ENCODE data around the gene MAP2K2. TPM values are rescaled to one million over a fixed set of nuclear protein-coding genes. Genes with fewer than 3 reads are reported as not detected.

MAP2K2 gene
- total and polyA plus RNA-seq, 9 of the 15 experiments (the other 6 are each of a cell fraction or from before 2014, with no cell fraction given), result 1.0 to 151 (median 58.3) TPM

DNA sequence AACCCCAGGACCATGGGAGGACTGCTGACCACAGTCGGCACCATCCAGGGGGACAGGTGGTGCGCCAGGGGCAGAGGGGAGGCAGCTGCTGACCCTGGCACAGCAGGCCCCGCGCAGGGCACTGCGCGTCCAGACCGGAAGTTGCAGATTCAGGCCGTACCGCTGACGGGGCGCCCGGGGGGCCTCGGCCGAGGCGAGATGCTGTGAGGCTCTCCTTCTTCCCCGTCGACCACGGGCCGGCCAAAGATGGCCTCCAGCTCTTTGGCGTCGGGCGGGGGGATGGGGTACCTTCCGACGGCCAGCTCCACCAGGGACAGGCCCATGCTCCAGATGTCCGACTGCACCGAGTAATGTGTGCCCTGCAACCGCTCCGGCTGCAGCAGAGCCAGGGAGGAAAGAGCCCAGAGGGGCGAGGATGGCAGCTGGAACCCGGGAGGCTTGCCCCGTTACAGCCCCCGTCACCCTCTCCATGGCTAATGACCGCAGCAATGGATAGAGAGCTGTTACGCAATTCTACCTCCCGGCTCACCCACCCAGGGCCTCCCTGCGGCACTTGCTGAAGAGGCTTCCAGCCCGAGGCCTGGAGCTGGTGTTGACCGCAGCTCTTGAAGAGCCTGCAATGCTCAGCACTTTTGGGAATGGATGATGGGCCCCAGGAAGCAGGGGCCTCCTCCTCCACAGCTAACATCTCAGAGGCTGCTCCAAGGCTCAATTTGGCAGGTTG lies 24.7 kb downstream of the MAP2K2 start:
- H4K20me1 ChIP-seq (replicated peaks; ENCODE audit: control insufficient read depth, insufficient read depth, low read length), result no peaks in the 10 kb centered on the region
- intact Hi-C loops (cut with micrococcal nuclease) (no loop called here), in situ Hi-C loops (cut with MboI) (no loop called here)
- H2AFZ ChIP-seq (ENCODE audit: low read depth, low read length), result no peak overlapping the region
- FAIRE-seq (no peak), DNase-seq (ENCODE audit: extremely low read depth in 1 of 4, low spot score in 3 of 4) (peak in 1 of 4 experiments; percentile 22), ATAC-seq (no peak)
- CTCF ChIA-PET (ENCODE audit: low intra/inter-chr PET ratio), result no interaction called here
- TF ChIP-seq CEBPB (tag; IDR thresholded peaks at IDR 0.05) (peak; percentile 68), POLR2G (IDR thresholded peaks at IDR 0.05; ENCODE audit: low read depth, low read length) (peak; percentile 27; the same call in 1 of the 2 replicates), TEAD2 (tag; IDR thresholded peaks at IDR 0.05) (no peak), OTX1 (CRISPR knock-in tag; IDR thresholded peaks at IDR 0.05) (no peak), CEBPG (CRISPR knock-in tag; IDR thresholded peaks at IDR 0.05) (no peak), CEBPG (tag; conservative IDR thresholded peaks at IDR 0.05 in 1 of 2, IDR thresholded peaks at IDR 0.05 in 1 of 2) (peak in 1 of 2 experiments; percentile 50; a peak in 2 of 4 replicates)
- peaks cover 74% of the 10 kb centered on the region; the same call in 2 of the 3 replicates for H3K36me3 ChIP-seq (ENCODE audit: control insufficient read depth, insufficient read depth, low read length)
- no peaks in the 10 kb centered on the region for H3K79me2 ChIP-seq (ENCODE audit: control insufficient read depth, insufficient read depth, low read length)
- H3K4me2 ChIP-seq (ENCODE audit: insufficient read depth, low read length), result no peak overlapping the region
- WGBS (ENCODE audit: insufficient coverage, low coverage, missing lambda C conversion rate), result 96% methylated on average over 29 of the region's 38 CpGs
- POLR2A ChIA-PET, result interaction anchor here (0.6 to 1.2 kb wide), 4 partner anchors 9 to 510 kb away, joined by 3 to 6 read pairs (median 4); no protein-coding TSS in a partner anchor
- no peaks in the 10 kb centered on the region for H3K9me3 ChIP-seq (replicated peaks; ENCODE audit: control insufficient read depth, insufficient read depth, low read depth, low read length)
- no peak overlapping the region for H3K27ac ChIP-seq (ENCODE audit: extremely low read depth, low read depth, low read length)
- H3K4me3 ChIP-seq, result no peak overlapping the region
- H3K27me3 ChIP-seq (ENCODE audit: control insufficient read depth in 2 of 2, insufficient read depth in 2 of 2, low read length in 2 of 2), result no peaks in the 10 kb centered on the region
- BruUV-seq (replicated peaks), result no TSS peak
- H3K4me1 ChIP-seq (replicated peaks in 1 of 2; ENCODE audit: control insufficient read depth in 2 of 2, insufficient read depth in 2 of 2, low read length in 2 of 2), result peaks cover 0 to 29% of the 10 kb centered on the region in 2 experiments; a peak in 2 of 5 replicates
- no peaks in the 10 kb centered on the region for H3K9me1 ChIP-seq (ENCODE audit: control insufficient read depth, insufficient read depth, low read length)
- H3K9ac ChIP-seq (ENCODE audit: insufficient read depth in 1 of 2, low read depth in 2 of 2, low read length in 2 of 2), result no peak overlapping the region
